ENCODE data around the gene PRAMEF25. TPM values are rescaled to one million over a fixed set of nuclear protein-coding genes. Genes with fewer than 3 reads are reported as not detected.
"Not testable (repeated sequence)": the region's sequence is repeated elsewhere in the genome, so short reads cannot be mapped to it uniquely, and the experiment has no call there.

Gene PRAMEF25
- total RNA-seq, result not detected

- H3K36me3 Mint-ChIP-seq (ENCODE audit: low read depth); H3K4me1 Mint-ChIP-seq; H3K27ac Mint-ChIP-seq; CTCF ChIA-PET; H3K4me3 Mint-ChIP-seq; DNase-seq; H3K9me3 Mint-ChIP-seq; H3K27me3 Mint-ChIP-seq; POLR2A ChIA-PET: not testable (repeated sequence)
These were observed at the start of gene PRAMEF25 for GRCh38 chr1:13070474-13070873. TSS of gene PRAMEF25 (plus strand) at chr1:13070774. CDS start at chr1:13073694, 2,920 bp downstream.

- H3K27ac Mint-ChIP-seq; DNase-seq; POLR2A ChIA-PET; CTCF ChIA-PET; H3K4me1 Mint-ChIP-seq; H3K36me3 Mint-ChIP-seq (ENCODE audit: low read depth); H3K27me3 Mint-ChIP-seq; H3K4me3 Mint-ChIP-seq; H3K9me3 Mint-ChIP-seq: not testable (repeated sequence)
These were observed 14.1 kb upstream of the PRAMEF25 start, which contains the start of gene PRAMEF27 for GRCh38 chr1:13056475-13056874. TSS of gene PRAMEF27 (minus strand) at chr1:13056575. CDS start at chr1:13053659, 2,916 bp downstream.

- CTCF ChIA-PET; DNase-seq; H3K27ac Mint-ChIP-seq; POLR2A ChIA-PET; H3K4me3 Mint-ChIP-seq; H3K9me3 Mint-ChIP-seq; H3K27me3 Mint-ChIP-seq; H3K36me3 Mint-ChIP-seq (ENCODE audit: low read depth); H3K4me1 Mint-ChIP-seq: not testable (repeated sequence)
These were observed 46.2 kb downstream of the PRAMEF25 start, which contains the start of gene HNRNPCL2 for GRCh38 chr1:13116754-13117153. TSS of gene HNRNPCL2 (minus strand) at chr1:13116854. CDS start at chr1:13116400, 454 bp downstream.

Other genes with a start within 250 kb of the PRAMEF25 start
- gene PRAMEF11, start 239.4 kb upstream of the PRAMEF25 start, total RNA-seq, result not detected
- not detected for gene HNRNPCL1, start 222.1 kb upstream of the PRAMEF25 start, total RNA-seq
- gene PRAMEF2, start 213.7 kb upstream of the PRAMEF25 start, total RNA-seq, result not detected
- gene PRAMEF4, start 184.6 kb upstream of the PRAMEF25 start, total RNA-seq, result not detected
- gene PRAMEF10, start 172.5 kb upstream of the PRAMEF25 start, total RNA-seq, result not detected
- not detected for gene PRAMEF7, start 154.2 kb upstream of the PRAMEF25 start, total RNA-seq
- not detected for gene PRAMEF6, start 123.2 kb upstream of the PRAMEF25 start, total RNA-seq
- not detected for gene PRAMEF27, start 14.2 kb upstream of the PRAMEF25 start, total RNA-seq
- gene HNRNPCL3, start 10.0 kb upstream of the PRAMEF25 start, total RNA-seq, result not detected
- gene HNRNPCL2, start 46.1 kb downstream of the PRAMEF25 start, total RNA-seq, result not detected
- not detected for gene PRAMEF26, start 85.2 kb downstream of the PRAMEF25 start, total RNA-seq
- gene HNRNPCL4, start 94.9 kb downstream of the PRAMEF25 start, total RNA-seq, result not detected
- gene PRAMEF9, start 101.1 kb downstream of the PRAMEF25 start, total RNA-seq, result not detected
- gene PRAMEF13, start 130.6 kb downstream of the PRAMEF25 start, total RNA-seq, result not detected
- gene PRAMEF18, start 155.4 kb downstream of the PRAMEF25 start, total RNA-seq, result not detected
- gene PRAMEF5, start 183.4 kb downstream of the PRAMEF25 start, total RNA-seq, result not detected
- gene PRAMEF8, start 214.4 kb downstream of the PRAMEF25 start, total RNA-seq, result not detected
- gene PRAMEF33, start 232.8 kb downstream of the PRAMEF25 start, total RNA-seq, result not detected
- not detected for gene PRAMEF15, start 244.8 kb downstream of the PRAMEF25 start, total RNA-seq

All from activated CD4-positive, alpha-beta memory T cell treated with anti-CD3 and anti-CD28 coated beads, Interleukin-2, amount 10 ng/mL, durations not matched to agents 7 days and 5 days (primary cell).